ENCODE data around the gene NPR2.

NPR2 gene

GRCh38 chr9:35814841-35815543, 23.6 kb downstream of the NPR2 start, which contains the start of gene HINT2:
Gene HINT2, minus strand, starts transcription at chr9:35815042. Its CDS starts 63 bp downstream, at chr9:35814979.
- peak within 1 kb of the TSS; percentile 79 for H3K4me3 ChIP-seq (replicated peaks; ENCODE audit: low read depth, low read length)
- no peak for TF ChIP-seq CTCF (IDR thresholded peaks at IDR 0.05; ENCODE audit: low read depth, low read length, missing control alignments)

GRCh38 chr9:35816708-35817107, 25.3 kb downstream of the NPR2 start:
- H3K4me3 ChIP-seq (replicated peaks; ENCODE audit: low read depth, low read length), result no peak overlapping the region
- DNase-seq (ENCODE audit: extremely low read depth, low read depth), result no peak
- peak; percentile 8 for TF ChIP-seq CTCF (IDR thresholded peaks at IDR 0.05; ENCODE audit: low read depth, low read length, missing control alignments)

More at GRCh38 chr9:35814841-35815543, 23.6 kb downstream of the NPR2 start, which contains the start of gene HINT2:
- DNase-seq (ENCODE audit: extremely low read depth, low read depth), result peak; percentile 99

- no peak overlapping the region for H3K4me3 ChIP-seq (replicated peaks; ENCODE audit: low read depth, low read length)
- DNase-seq (ENCODE audit: extremely low read depth, low read depth), result no peak
- TF ChIP-seq CTCF (IDR thresholded peaks at IDR 0.05; ENCODE audit: low read depth, low read length, missing control alignments), result no peak
Observed at GRCh38 chr9:35818341-35818740, 26.9 kb downstream of the NPR2 start.

DNA sequence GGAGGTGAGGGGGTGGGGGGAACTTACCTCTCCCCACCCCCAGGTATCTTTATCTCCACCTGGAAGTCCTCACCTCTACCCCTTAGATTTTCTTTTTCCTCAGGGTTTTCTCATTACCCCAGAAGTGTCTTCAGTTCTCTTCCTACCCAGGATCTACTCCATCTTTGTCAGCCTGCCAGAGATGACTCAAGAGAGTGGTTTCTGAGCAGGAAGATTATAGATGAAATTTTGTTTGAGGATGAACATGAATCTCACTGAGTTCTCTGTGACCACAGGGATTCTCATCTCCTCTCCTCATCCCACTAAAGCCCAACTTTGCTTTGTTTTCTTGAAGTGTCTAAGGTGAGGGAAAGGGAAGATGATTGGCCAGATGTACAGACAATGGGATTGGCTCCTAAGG, 28.7 kb downstream of the NPR2 start:
- TF ChIP-seq CTCF (IDR thresholded peaks at IDR 0.05; ENCODE audit: low read depth, low read length, missing control alignments), result no peak

DNA sequence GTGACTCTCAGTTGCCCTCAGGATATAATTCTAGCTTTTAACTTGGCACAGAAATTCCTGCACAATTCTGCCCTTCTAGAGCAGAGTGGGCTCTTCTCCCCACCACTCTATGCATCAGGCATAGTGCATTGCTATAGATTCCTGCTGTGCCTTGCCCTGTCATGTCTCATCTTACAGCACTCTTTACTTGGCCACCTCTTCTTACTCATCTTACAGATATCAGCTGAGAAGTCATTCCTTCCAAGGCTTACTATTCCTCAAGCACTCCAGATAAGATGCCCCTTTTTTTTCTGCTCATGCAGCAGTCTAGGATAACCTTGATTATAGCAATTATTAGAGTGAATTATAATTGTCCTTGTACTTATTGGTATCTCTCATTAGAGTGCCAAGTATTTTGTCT, 31.5 kb downstream of the NPR2 start:
- no peak overlapping the region for H3K4me3 ChIP-seq (replicated peaks; ENCODE audit: low read depth, low read length)
- DNase-seq (ENCODE audit: extremely low read depth, low read depth), result no peak
- TF ChIP-seq CTCF (IDR thresholded peaks at IDR 0.05; ENCODE audit: low read depth, low read length, missing control alignments), result no peak

More for the DNA sequence above, 28.7 kb downstream of the NPR2 start:
- DNase-seq (ENCODE audit: extremely low read depth, low read depth), result no peak
- no peak overlapping the region for H3K4me3 ChIP-seq (replicated peaks; ENCODE audit: low read depth, low read length)

- H3K4me3 ChIP-seq (replicated peaks; ENCODE audit: low read depth, low read length), result no peak overlapping the region
- peak; percentile 80 for TF ChIP-seq CTCF (IDR thresholded peaks at IDR 0.05; ENCODE audit: low read depth, low read length, missing control alignments)
- no peak for DNase-seq (ENCODE audit: extremely low read depth, low read depth)
Observed at GRCh38 chr9:35826071-35826701, 34.8 kb downstream of the NPR2 start.

Measured in HFF-Myc (cell line).